RKO (cell line): Measurements from ENCODE around the gene RAB31.
"Not testable (repeated sequence)": the region's sequence is repeated elsewhere in the genome, so short reads cannot be mapped to it uniquely, and the experiment has no call there.

Source experiments
- DNase-seq: peaks from one replicate; pipeline ENCODE4 v3.0.0-alpha.2; 2016; ENCODE audit warnings: low spot score

The RAB31 gene

GRCh38 chr18:9839853-9840252, 131.8 kb downstream of the RAB31 start:
- DNase-seq, result no peak

GRCh38 chr18:9841752-9842151, 133.7 kb downstream of the RAB31 start:
- no peak for DNase-seq

GRCh38 chr18:9842448-9842847, 134.3 kb downstream of the RAB31 start:
- no peak for DNase-seq

DNA sequence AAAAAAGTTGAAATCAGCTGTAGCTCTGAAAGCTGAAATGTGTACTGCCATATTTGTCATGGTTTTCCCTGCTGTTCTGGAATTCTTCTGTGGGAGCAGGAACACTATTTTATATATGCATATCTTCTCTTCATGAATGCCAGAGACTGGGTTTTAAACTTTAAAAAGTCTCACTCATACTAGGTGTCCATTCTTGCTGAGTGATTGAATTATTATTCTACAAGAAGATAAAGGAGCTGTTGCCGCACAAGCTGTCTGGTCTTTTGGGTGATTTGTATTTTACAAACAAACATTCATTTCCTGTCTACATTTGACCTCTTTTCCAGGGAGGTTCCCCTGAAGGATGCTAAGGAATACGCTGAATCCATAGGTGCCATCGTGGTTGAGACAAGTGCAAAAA, 137.2 kb downstream of the RAB31 start:
- DNase-seq, result no peak

- DNase-seq, result no peak
Observed at GRCh38 chr18:9846162-9846925, 138.2 kb downstream of the RAB31 start.

DNA sequence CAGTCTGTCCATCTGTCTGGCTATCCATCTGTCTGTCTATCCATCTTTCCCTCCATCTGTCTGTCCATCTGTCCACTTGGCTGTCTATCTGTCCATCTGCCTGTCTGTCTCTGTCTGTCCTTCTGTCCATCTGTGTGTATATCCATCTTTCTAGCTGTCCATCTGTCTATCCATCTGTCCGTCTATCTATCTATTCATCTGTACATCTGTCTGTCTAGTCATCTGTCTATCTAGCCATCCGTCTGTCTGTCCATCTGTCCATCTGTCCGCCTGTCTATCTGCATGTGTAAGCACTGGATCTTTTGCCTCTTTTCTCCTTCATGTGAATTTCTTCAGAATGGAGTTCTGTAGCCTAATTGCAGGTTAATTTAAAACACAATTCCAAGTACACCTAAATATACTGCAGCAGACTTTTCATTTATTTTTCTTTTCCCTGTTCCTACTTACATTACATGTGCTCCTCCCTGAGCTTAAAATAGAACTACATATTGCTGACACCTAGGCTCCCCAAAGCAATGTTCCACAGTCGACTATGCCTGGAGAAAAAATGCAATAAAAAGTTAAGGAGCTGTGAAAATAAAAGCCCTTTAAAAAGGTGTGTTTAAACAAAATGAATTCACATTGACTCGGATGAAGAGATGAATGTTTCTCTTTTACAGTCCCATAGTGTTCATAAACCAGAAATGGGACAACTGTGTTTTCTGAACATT, 140.2 kb downstream of the RAB31 start:
- no peak for DNase-seq

GRCh38 chr18:9849407-9850283, 141.5 kb downstream of the RAB31 start:
- no peak for DNase-seq

DNA sequence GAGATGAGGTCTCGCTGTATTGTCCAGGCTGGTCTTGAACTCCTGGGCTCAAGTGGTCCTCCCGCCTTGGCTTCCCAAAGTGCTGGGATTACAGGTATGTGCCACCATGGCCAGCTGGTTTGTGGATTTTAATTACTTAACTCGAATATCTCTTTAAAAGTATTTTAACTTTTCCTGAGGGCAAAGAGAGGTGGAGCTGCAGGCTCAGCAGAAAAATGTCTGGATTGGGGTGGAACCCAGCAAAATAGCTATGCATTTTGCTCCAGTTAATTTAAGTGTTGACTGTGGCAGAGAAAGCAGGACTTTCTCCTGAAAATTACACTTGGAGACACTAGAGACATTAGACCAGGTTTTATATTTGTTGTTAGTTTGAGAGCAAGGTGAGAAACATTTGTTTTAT, 142.2 kb downstream of the RAB31 start:
- DNase-seq, result no peak

- DNase-seq, result no peak
Observed at GRCh38 chr18:9851511-9851910, 143.4 kb downstream of the RAB31 start.

DNA sequence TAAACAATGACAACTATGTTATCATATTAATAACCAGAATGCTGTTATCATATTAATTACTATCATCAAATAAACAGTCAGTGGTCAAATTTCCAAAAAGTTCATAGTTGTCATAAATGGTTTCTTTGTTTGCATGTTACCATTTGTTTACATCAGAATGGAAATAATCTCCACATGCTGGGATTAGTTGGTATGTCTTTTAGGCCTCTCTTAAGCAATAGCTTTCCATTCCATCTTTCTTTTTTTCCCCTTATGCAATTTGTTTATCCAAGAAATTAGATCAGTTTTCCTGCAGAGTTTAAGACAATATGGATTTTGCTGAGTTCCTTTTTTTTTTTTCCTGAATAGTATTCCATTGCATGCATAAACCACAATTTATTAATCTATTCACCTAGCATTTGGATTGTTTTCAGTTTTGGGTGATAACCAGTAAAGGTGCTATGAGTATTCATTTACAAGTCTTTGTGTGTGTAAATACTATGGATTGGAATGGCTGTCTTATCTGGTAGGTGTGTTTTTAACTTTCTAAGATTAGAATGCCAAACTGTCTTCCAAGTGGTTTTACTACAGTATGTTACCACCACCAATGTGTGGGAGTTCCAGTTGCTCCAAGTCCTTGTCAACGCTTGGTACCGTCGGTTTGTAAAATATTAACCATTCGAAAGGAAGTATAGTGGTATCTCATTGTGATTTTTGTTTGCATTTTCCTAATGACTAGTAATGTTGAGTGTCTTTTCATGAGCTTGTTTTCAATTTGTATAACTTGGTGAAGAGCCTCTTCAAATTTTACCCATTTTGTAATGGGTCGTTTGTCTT, 144.4 kb downstream of the RAB31 start:
- no peak for DNase-seq

DNA sequence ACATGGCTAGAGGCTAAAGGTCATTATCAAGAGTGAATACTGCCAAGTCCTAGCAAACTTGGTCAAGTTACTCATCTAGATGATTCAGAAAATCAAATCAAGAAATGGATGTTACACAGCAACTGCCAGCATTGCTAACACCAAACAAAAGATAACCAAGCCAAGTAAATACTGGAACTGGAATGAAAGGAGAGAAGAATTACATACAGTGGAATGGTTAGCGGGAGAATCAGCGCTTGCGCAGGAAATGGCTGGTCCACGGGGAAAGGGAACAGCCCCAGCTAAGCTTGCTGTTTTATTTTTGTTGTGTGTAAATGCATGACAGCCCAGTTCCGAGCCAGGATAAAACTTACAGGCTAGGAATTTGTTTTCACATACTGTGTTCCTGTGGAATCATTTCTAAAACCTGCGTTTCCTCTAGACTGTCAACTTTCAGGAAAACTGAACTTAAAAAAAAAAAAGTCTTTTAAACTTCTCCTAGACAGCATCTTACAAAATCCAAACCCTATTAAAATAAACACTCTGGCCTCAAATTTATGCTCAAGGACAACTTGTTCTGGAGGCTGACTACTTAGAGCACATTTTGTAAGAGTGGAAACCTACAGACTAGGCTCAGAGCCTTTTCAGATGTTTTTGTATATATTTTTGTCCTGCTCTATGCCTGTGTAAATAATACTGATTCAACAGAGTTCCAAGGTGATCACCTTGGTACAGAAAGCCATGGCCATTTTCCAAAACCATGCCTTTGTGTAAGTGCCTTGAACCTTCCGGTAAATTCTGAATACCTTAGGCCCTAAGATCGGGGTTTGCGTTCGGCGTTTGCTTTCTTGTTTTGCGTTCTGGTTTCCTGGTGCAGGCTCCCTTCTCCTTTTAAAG, 146.9 kb downstream of the RAB31 start:
- DNase-seq, result no peak

DNA sequence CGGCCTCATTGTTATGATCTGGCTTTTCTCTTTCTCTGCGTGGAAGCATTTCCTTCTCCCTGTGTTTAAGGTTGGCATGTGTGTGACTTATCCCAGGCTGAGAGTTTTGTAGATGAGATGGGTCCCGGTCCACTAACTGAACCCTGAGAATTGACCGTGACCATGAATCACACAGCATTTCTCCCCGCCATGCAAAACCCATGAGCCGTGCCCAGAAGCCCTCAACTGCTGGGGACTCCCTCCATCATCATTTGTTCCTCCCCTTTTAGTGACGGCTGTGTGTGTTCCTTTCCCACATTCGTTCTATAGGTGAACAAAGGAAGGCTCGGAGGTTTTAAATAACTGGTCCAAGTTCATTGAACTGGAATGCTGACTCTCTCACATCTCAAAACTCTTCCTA, 147.6 kb downstream of the RAB31 start:
- no peak for DNase-seq

DNA sequence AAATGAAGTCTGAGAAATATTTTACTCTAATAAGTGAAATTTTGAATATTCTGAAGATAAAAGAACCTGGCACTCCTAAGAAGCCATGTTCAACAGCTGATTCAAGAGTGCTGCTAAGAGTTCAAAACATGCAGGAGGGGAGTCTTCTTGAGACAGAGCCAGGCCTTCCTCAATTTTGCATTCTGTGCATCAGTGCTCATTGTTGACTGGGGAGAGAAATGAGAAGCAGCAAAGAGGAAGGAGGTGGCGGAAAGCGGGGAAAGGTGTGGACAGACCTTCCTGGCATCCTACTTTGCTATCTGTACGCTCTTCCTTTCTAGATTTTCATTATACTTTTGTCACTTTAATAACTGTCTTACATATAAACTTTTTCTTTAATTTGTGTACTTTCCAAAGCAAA, 148.0 kb downstream of the RAB31 start:
- no peak for DNase-seq

DNA sequence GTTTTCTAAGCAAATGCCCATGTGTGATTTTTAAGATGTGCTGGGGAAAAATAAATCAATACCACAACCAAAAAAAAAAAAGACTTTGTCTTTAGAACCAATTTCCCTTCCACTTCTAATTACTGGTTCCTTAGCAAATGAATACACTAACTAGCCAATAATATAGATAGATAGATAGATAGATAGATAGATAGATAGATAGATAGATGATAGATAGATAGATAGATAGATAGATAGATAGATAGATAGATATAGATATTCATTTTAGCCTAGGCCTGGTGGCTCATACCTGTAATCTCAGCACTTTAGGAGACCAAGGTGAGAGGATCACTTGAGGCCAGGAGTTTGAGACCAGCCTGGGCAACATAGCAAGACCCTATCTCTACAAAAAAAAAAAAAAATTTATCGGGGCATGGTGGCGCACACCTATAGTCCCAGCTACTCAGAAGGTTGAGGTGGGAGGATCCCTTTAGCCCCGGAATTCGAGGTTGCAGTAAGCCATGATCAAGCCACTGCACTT, 149.4 kb downstream of the RAB31 start:
- DNase-seq, result not testable (repeated sequence)

DNA sequence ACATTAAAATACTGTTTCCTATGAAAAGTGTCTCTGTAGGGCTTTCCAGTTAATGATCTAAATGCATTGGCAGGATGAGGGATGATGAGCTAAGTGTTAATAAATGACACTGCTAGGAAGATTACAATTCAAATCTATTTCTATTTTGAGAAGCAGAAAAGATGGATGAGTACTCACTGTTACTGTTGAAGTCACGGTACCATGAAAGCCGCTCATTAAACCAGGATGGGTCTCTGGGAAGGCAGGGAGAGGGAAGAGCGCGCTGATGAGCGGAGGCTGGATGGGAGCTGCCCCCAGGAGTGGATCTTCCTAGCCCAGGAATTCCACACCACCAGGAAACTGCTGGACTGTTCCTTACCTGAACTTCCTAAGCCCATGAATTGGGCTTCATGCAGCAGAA, 150.5 kb downstream of the RAB31 start:
- no peak for DNase-seq

DNA sequence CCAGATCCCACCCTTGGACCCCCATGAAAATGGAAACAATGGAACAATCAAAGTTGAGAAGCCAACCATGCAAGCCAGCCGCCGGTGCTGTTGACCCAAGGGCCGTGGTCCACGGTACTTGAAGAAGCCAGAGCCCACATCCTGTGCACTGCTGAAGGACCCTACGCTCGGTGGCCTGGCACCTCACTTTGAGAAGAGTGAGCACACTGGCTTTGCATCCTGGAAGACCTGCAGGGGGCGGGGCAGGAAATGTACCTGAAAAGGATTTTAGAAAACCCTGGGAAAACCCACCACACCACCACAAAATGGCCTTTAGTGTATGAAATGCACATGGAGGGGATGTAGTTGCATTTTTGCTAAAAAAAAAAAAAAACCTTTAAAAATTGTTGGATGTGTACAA, 151.1 kb downstream of the RAB31 start:
- DNase-seq, result no peak

GRCh38 chr18:9860682-9861081, 152.6 kb downstream of the RAB31 start:
- no peak for DNase-seq

DNA sequence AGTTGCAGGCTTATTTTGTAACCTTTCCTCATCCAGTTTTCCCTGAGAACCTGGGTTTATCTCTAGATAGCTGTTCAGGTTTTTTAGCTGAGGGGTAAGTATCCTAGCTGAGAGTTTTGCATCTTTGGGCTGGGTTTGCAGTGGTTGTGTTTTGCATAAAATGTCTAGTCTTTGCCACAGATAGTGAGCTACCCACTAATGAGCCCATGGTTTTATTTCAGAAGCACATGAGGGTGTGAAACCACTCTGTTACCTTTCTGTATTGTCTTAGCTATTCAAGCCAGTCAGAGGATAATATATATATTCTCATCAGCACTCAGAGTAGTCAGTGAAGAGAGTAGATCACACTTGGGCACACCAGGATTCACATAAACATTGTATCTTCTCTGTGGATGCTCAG, 153.1 kb downstream of the RAB31 start:
- DNase-seq, result no peak

DNA sequence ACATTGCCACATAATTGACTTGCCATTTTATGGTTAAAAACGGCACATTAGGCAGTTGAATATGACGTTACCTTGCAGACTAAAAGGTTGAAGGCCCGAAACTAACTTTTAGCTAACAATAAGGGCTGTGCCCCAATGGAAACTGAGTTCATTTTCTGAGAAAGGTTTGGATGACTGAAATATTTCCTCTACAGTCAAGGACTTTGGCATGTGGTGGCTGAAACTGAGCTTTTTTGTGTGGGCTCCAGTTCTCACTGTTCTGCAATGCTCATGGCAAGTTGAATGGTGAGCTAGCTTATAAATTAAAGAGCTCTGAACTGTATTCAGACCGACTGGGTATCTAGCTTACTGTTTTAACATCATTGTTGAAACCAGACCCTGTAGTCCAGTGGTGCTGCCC, 153.8 kb downstream of the RAB31 start:
- no peak for DNase-seq

GRCh38 chr18:9862686-9863085, 154.6 kb downstream of the RAB31 start:
- DNase-seq, result no peak

DNA sequence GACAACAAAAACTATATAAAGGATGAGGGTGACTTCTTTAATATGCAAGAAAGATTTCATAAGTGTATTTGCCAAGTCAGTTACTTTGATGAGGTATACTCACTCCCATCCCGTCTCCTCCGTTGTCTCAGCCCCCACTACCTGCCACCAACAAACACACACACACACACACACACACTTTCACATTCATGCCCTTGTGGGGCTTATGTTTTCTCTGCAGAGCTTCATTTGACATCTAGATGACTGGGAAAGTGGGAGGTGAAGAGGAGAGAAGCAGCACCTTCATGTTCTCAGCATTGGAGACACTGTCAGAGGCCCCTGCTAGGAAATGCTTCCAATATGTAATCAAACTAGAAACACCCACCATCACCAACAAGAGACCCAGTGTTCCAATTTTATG, 155.2 kb downstream of the RAB31 start:
- DNase-seq, result no peak
